ENCODE data around the gene MAML3. TPM values are rescaled to one million over a fixed set of nuclear protein-coding genes. Genes with fewer than 3 reads are reported as not detected.

Gene MAML3
- total and polyA plus RNA-seq, 5 donors from 2014 or later = 0.11 to 1.1 (median 0.16) TPM; not detected in 1

- H3K36me3 ChIP-seq (ENCODE audit: control insufficient read depth, insufficient read depth, low read length) = no peaks in the 10 kb centered on the region
- H3K4me1 Mint-ChIP-seq = no peaks in the 10 kb centered on the region
- no peaks in the 10 kb centered on the region for H3K9me3 ChIP-seq (ENCODE audit: control insufficient read depth in 2 of 2, low read length in 2 of 2)
- no peak overlapping the region for H3K4me3 ChIP-seq (ENCODE audit: low read depth, low read length)
- H3K27me3 Mint-ChIP-seq = peaks cover 16% of the 10 kb centered on the region
- H3K4me3 Mint-ChIP-seq = no peak overlapping the region
- no peaks in the 10 kb centered on the region for H3K4me1 ChIP-seq (ENCODE audit: control insufficient read depth, insufficient read depth, low read length, poor library complexity, severe bottlenecking)
- DNase-seq = no peak
- no peak for ATAC-seq (ENCODE audit: low read depth in 2 of 2)
- no peak overlapping the region for H3K27ac ChIP-seq (ENCODE audit: insufficient read depth, low read length, poor library complexity, severe bottlenecking)
- no peak overlapping the region for H3K27ac Mint-ChIP-seq
- peaks cover 3% of the 10 kb centered on the region for H3K27me3 ChIP-seq (ENCODE audit: control insufficient read depth, insufficient read depth, low read length)
- no peaks in the 10 kb centered on the region for H3K9me3 Mint-ChIP-seq
- no peaks in the 10 kb centered on the region for H3K36me3 Mint-ChIP-seq
Measured at GRCh38 chr4:140005699-140006098, 148.3 kb downstream of the MAML3 start.

- H3K4me1 Mint-ChIP-seq = no peaks in the 10 kb centered on the region
- Histone ChIP-seq H3K9me3 (ENCODE audit: control insufficient read depth in 2 of 2, low read length in 2 of 2) (no peaks in the 10 kb centered on the region), H3K27ac (ENCODE audit: insufficient read depth, low read length, poor library complexity, severe bottlenecking) (no peak overlapping the region), H3K4me1 (ENCODE audit: control insufficient read depth, insufficient read depth, low read length, poor library complexity, severe bottlenecking) (no peaks in the 10 kb centered on the region), H3K4me3 (ENCODE audit: low read depth, low read length) (no peak overlapping the region), H3K27me3 (ENCODE audit: control insufficient read depth, insufficient read depth, low read length) (peaks cover 6% of the 10 kb centered on the region), H3K36me3 (ENCODE audit: control insufficient read depth, insufficient read depth, low read length) (no peaks in the 10 kb centered on the region)
- no peak overlapping the region for H3K4me3 Mint-ChIP-seq
- peaks cover 18% of the 10 kb centered on the region for H3K27me3 Mint-ChIP-seq
- DNase-seq (no peak), ATAC-seq (ENCODE audit: low read depth in 2 of 2) (no peak)
- no peak overlapping the region for H3K27ac Mint-ChIP-seq
- no peaks in the 10 kb centered on the region for H3K36me3 Mint-ChIP-seq
- no peaks in the 10 kb centered on the region for H3K9me3 Mint-ChIP-seq
Measured at GRCh38 chr4:140004922-140005627, 148.9 kb downstream of the MAML3 start.

DNA sequence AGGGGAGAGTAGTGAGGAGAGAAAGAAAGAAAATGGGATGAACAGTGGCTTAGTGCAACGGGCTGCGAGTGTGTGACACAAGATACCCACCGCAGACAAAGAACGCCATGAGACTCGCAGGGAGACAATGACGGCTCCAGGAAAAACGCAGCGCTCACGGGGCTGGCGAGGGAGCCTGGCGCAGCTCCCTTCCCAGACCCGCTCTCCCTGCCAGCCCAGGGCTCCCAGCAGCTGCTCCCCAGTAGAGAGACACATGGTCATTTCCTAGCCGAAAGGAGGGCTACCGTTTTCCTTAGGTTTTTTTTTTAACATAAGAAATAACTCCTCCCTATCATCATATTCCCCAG, 149.5 kb downstream of the MAML3 start:
- H3K4me1 ChIP-seq (ENCODE audit: control insufficient read depth, insufficient read depth, low read length, poor library complexity, severe bottlenecking) = no peaks in the 10 kb centered on the region
- DNase-seq = no peak
- Mint-ChIP-seq H3K4me1 (no peaks in the 10 kb centered on the region), H3K27ac (no peak overlapping the region), H3K36me3 (no peaks in the 10 kb centered on the region), H3K9me3 (no peaks in the 10 kb centered on the region), H3K4me3 (no peak overlapping the region), H3K27me3 (peaks cover 21% of the 10 kb centered on the region)
- H3K9me3 ChIP-seq (ENCODE audit: control insufficient read depth in 2 of 2, low read length in 2 of 2) = no peaks in the 10 kb centered on the region
- H3K27me3 ChIP-seq (ENCODE audit: control insufficient read depth, insufficient read depth, low read length) = peaks cover 6% of the 10 kb centered on the region
- no peaks in the 10 kb centered on the region for H3K36me3 ChIP-seq (ENCODE audit: control insufficient read depth, insufficient read depth, low read length)
- no peak overlapping the region for H3K4me3 ChIP-seq (ENCODE audit: low read depth, low read length)
- ATAC-seq (ENCODE audit: low read depth in 2 of 2) = no peak
- H3K27ac ChIP-seq (ENCODE audit: insufficient read depth, low read length, poor library complexity, severe bottlenecking) = no peak overlapping the region

DNA sequence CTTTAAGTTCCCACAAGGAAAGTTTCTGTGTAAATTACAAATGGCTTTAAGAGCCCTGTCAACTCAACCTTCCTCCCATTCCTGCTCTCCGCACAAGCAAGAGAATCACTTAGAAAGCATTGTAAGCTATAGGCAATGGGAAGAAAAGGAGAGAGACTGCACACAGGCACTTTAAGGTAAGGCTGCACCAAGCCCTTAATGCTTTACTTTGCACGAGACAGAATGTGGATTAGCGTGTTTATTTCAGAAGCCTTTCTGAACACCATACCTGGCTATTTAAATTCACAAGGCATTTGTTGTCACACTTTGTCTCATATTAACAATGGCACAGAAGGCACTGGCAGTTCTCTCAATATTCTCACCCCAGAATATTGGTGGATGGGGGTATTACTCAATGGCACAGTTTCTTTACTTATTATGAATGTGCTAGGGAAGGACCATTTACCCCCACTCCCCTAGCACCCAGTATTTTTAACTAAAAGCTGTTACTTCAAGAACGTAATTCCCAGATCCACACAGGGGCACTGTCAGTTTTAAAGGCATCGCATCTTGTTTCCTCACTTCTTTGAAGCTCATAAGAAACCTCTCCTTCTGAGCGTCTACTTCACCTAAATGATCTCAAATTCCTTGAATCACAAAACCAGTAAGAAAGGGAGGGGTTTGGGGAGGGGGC, 150.0 kb downstream of the MAML3 start:
- Mint-ChIP-seq H3K36me3 (no peaks in the 10 kb centered on the region), H3K4me1 (no peaks in the 10 kb centered on the region), H3K27me3 (peaks cover 18% of the 10 kb centered on the region), H3K4me3 (no peak overlapping the region), H3K27ac (no peak overlapping the region), H3K9me3 (no peaks in the 10 kb centered on the region)
- DNase-seq = no peak
- Histone ChIP-seq H3K27ac (ENCODE audit: insufficient read depth, low read length, poor library complexity, severe bottlenecking) (no peak overlapping the region), H3K27me3 (ENCODE audit: control insufficient read depth, insufficient read depth, low read length) (peaks cover 6% of the 10 kb centered on the region), H3K4me3 (ENCODE audit: low read depth, low read length) (no peak overlapping the region), H3K4me1 (ENCODE audit: control insufficient read depth, insufficient read depth, low read length, poor library complexity, severe bottlenecking) (no peaks in the 10 kb centered on the region), H3K36me3 (ENCODE audit: control insufficient read depth, insufficient read depth, low read length) (no peaks in the 10 kb centered on the region), H3K9me3 (ENCODE audit: control insufficient read depth in 2 of 2, low read length in 2 of 2) (no peaks in the 10 kb centered on the region)
- no peak for ATAC-seq (ENCODE audit: low read depth in 2 of 2)

- Histone ChIP-seq H3K9me3 (ENCODE audit: control insufficient read depth in 2 of 2, low read length in 2 of 2) (no peaks in the 10 kb centered on the region), H3K27me3 (ENCODE audit: control insufficient read depth, insufficient read depth, low read length) (peaks cover 7% of the 10 kb centered on the region), H3K4me3 (ENCODE audit: low read depth, low read length) (no peak overlapping the region), H3K36me3 (ENCODE audit: control insufficient read depth, insufficient read depth, low read length) (no peaks in the 10 kb centered on the region), H3K4me1 (ENCODE audit: control insufficient read depth, insufficient read depth, low read length, poor library complexity, severe bottlenecking) (no peaks in the 10 kb centered on the region), H3K27ac (ENCODE audit: insufficient read depth, low read length, poor library complexity, severe bottlenecking) (no peak overlapping the region)
- Mint-ChIP-seq H3K36me3 (no peaks in the 10 kb centered on the region), H3K4me3 (no peak overlapping the region), H3K9me3 (peaks cover 0 to 4% (median 0%) of the 10 kb centered on the region in 7 donors), H3K27me3 (peaks cover 10% of the 10 kb centered on the region), H3K4me1 (no peaks in the 10 kb centered on the region), H3K27ac (no peak overlapping the region)
- DNase-seq (no peak), ATAC-seq (ENCODE audit: low read depth in 2 of 2) (no peak)
Measured at GRCh38 chr4:140000232-140000631, 153.8 kb downstream of the MAML3 start.

DNA sequence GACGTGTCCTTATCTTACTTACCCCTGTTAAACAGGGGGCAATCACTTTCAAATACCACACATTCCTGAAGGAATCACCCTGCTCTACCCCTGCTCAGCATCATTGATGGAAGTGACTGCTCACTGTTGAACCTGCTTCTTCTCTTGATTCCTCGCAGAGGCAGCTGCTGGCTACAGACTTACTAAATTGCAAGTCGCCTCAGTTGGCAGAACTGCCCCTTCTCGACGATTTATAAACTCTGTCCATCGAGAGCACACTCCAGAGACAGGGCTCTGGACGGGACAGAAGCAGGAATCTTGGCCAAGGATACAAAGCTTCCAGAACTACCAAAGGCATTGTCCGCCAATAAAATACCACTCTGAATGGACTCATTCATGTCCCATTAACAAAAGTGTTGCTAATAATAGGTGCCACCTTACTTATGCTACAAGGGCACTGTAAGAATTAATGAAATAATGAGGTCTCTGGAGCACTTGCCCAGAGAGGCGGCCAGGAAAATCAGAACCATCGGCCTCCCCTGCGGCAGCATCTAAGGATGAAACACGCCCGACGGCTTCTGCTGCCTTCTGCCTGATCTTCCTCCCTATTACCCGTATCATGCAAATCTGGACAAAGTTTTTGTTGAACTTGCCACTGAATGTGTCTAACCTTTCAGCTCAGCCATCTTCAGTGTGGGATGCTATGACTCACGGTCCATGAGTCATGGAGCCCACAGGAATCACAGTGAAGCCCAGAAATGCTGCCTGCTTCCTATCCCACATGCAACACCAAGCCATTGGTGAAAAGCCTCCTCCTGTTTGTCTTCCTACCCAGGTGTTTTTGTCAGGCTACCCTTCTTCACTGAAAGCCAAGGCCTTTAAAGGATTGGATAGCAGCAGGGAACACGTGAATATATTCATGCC, 164.9 kb downstream of the MAML3 start:
- no peak overlapping the region for H3K27ac ChIP-seq (ENCODE audit: insufficient read depth, low read length, poor library complexity, severe bottlenecking)
- H3K4me3 ChIP-seq (ENCODE audit: low read depth, low read length) = no peak overlapping the region
- no peak overlapping the region for H3K27ac Mint-ChIP-seq
- no peaks in the 10 kb centered on the region for H3K36me3 Mint-ChIP-seq
- H3K27me3 ChIP-seq (ENCODE audit: control insufficient read depth, insufficient read depth, low read length) = peaks cover 3% of the 10 kb centered on the region
- no peaks in the 10 kb centered on the region for H3K36me3 ChIP-seq (ENCODE audit: control insufficient read depth, insufficient read depth, low read length)
- no peaks in the 10 kb centered on the region for H3K4me1 Mint-ChIP-seq
- DNase-seq = no peak
- H3K4me3 Mint-ChIP-seq = no peak overlapping the region
- ATAC-seq (ENCODE audit: low read depth in 2 of 2) = no peak
- peaks cover 7% of the 10 kb centered on the region for H3K27me3 Mint-ChIP-seq
- peaks cover 0 to 3% (median 0%) of the 10 kb centered on the region in 7 donors for H3K9me3 Mint-ChIP-seq
- H3K4me1 ChIP-seq (ENCODE audit: control insufficient read depth, insufficient read depth, low read length, poor library complexity, severe bottlenecking) = no peaks in the 10 kb centered on the region
- no peaks in the 10 kb centered on the region for H3K9me3 ChIP-seq (ENCODE audit: control insufficient read depth in 2 of 2, low read length in 2 of 2)

- H3K4me1 ChIP-seq (ENCODE audit: control insufficient read depth, insufficient read depth, low read length, poor library complexity, severe bottlenecking) = no peaks in the 10 kb centered on the region
- no peak for DNase-seq
- Mint-ChIP-seq H3K4me3 (no peak overlapping the region), H3K9me3 (peaks cover 0 to 7% (median 0%) of the 10 kb centered on the region in 7 donors), H3K27ac (no peak overlapping the region), H3K36me3 (peaks cover 4% of the 10 kb centered on the region), H3K27me3 (peaks cover 10% of the 10 kb centered on the region), H3K4me1 (no peaks in the 10 kb centered on the region)
- peaks cover 6% of the 10 kb centered on the region for H3K27me3 ChIP-seq (ENCODE audit: control insufficient read depth, insufficient read depth, low read length)
- no peak for ATAC-seq (ENCODE audit: low read depth in 2 of 2)
- no peaks in the 10 kb centered on the region for H3K36me3 ChIP-seq (ENCODE audit: control insufficient read depth, insufficient read depth, low read length)
- no peak overlapping the region for H3K27ac ChIP-seq (ENCODE audit: insufficient read depth, low read length, poor library complexity, severe bottlenecking)
- H3K4me3 ChIP-seq (ENCODE audit: low read depth, low read length) = no peak overlapping the region
- no peaks in the 10 kb centered on the region for H3K9me3 ChIP-seq (ENCODE audit: control insufficient read depth in 2 of 2, low read length in 2 of 2)
Measured at GRCh38 chr4:139987502-139987850, 166.5 kb downstream of the MAML3 start.

All from CD4-positive, CD25-positive, alpha-beta regulatory T cell (primary cell).